Activated T-helper 9 cell treated with anti-CD3 and anti-CD28 coated beads, Interleukin-2, amount 50 U/mL, for 16 hours (primary cell): ENCODE measurements around the gene MICU2.

Experiments used
- DNase-seq: peaks from one replicate; pipeline ENCODE4 v3.0.0-alpha.2; 2020; ENCODE audit warnings: low read depth

MICU2 gene

DNA sequence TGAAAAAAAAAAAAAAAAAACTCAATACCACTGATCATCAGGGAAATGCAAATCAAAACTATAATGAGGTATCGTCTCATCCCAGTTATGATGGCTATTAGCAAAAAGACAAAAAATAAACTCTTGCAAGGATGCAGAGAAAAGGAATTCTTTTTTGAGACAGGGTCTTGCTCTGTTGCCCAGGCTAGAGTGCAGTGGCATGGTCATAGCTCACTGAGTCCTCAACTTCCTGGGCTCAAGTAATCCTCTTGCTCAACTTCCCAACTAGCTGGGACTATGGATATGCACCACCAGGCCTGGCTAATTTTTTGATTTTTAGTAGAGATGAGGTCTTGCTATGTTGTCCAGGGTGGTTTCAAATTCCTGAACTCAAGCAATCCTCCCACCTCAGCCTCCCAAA is 59.5 kb downstream of the MICU2 start:
- DNase-seq = no peak

DNA sequence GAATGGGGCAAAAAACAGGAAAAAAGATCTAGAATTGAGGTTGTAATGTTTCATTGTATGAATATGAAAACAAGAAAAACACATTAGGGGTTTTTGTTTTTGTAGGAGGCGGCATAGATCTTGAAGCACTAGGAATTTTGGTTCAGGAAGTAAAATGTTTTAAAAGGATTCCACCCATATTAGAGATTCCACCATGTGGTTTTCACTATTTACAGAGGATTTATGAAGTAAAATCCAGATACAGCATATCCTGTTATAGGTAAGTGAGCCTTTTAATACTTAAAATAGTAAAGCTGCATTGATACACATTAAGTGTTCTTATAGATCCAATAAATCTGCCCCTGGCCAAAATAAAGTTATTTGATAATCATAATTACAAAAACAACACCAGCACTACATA is 61.4 kb downstream of the MICU2 start:
- DNase-seq = no peak

DNA sequence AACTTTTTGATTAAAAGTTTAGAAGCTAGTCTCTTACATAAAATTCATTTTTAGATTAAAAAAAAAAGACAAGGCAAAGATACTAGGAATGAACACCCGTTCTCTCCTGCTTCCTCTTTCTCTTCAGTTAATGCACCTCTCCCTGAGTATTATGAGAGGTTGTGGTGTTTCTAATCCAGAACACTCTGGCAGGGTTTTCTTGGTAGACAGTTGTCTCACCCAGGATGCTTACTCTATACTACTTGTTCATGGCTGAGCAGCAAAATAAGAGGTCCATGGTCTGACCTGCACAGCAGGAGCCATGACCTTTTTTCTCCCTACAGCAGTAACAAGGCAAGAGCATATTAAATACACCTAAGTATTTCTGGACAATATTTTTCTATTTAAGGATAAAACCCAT is 62.0 kb downstream of the MICU2 start:
- no peak for DNase-seq

DNA sequence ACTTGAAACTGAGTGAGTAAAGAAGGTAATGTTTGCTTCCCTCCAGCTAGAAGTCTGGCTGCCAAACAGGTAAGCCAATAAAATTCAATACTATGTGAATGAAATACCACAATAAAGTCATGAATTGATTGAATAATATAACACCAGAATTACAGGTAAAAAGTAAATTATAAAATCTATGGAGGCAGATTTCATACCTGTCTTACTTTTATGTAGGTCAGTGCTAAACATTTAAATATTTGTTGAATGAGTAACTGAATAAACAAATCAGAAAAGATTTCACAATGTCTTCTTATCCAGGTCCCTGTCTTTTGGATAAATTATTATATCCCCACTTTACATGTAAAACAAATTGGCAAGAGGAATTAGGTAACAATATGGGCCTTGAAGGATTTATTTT is 62.7 kb downstream of the MICU2 start:
- DNase-seq = no peak

DNA sequence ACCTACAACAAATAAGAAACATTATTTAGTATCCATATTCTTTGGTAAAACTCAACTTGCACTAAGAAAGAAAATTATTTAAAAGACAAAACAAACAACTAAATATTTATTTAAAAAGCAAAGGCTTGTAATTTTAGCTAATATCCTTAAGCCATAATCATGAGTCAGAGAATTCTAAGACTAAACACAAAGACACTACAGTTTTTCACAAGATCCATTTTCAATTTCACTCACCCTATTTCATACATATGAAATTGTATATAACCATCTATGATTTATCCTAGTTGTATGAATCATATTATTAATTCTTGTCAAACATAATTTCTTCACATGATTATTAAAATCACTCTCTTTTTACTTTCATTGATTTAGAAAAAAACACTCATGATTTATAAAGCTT is 64.3 kb downstream of the MICU2 start:
- DNase-seq = no peak

DNA sequence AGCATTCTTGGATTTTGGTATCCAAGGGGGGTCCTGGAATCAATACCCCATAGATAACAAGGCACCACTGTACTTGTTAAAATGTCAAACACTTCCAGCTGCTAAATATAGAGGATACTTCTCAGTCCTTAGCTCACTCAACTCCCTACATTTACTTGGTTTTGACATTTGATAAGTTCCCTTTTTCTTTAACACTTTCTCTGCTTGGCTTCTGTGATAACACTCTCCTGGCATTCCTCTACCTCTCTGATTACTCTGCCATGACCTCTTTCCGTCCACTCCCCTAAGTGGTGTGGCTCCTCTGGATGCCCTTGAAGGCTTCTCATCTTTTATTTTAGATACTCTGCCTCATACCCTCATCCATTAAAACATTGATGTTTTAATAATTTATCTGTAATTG is 65.2 kb downstream of the MICU2 start:
- DNase-seq = no peak

DNA sequence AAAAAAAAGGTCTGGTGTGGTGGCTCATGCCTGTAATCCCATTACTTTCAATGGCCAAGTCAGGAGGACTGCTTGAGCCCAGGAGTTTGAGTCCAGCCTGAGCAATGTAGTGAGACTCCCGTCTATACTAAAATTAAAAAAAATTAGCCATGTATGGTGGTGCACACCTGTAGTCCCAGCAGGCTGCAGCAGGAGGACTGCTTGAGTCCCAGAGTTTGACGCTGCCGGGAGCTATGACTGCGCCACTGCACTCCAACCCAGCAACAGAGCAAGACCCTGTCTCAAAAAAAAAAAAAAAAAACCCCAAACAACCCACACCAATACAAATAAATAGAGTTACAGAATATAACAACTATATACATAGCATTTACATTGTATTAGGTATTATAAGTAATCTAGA is 65.7 kb downstream of the MICU2 start:
- no peak for DNase-seq

DNA sequence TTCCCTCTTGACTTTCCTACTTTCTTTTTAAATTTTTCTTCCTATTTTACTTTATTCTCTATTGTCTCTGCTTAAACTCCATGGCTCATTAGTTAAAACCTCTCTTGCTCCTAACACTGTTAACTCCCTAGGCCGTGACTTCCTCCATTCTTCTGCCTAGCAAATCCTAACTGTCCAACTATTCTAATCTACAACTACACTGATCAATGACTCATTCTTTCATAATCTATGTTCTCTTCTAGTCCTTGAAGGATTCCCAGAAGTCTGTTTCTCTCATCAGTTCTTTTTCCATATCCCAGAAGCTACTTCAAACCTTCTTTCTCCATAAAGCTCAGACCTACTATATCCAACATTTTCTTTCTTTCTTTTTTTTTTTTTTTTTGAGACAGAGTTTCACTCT is 66.9 kb downstream of the MICU2 start:
- DNase-seq = no peak

DNA sequence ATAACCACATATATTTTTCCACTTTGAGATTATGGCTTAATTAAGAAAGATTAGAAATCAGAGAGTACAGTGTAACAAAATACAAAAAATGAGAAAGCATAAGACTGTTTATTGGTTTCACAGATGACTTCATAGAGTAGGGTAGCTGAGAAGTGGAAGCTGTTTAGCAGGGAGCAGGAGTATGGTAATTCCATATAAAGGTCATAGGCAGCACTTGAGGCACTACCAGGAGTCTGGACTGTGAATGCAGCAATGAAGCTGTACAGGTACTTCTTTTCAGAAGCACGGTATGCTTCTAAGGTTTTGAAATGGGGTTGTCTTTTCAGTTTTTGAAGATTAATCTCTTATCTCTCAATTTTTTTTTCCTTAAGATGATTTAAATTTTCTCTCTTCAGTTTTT is 69.2 kb downstream of the MICU2 start:
- DNase-seq = no peak

DNA sequence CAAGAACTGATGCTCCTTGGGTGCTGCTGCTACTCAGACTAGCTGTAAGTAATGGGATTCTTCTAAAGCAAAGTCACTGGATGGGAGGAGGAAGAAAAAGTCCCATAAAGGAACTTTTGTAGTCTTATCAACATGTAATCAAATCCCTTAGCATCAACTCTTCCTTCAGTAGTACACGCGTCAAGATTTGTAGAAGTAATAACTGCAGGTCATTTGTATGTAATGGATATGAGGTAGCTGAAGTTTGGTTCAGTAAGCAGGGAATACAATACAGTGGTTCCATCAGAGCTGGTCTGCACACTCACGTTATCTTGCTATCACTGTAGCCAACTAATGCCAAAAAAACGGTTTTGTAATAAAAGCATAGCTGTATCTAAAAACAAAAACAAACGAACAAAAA is 72.5 kb downstream of the MICU2 start:
- DNase-seq = no peak

DNA sequence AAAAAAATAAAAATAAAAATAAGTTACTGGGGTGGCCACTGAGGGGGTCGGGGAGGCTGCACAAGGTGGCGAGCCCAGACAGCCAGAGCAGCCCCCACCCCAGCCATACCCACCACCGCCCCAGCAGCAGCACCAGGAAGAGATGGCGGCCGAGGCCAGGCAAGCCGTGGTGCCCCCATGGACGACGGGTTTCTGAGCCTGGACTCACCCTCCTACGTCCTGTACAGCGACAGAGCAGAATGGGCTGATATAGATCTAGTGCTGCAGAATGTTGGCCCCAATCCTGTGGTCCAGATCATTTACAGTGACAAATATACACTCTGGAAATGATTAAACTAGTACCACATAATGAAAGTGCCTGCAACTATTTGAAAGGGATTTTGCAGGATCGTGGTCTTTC is 73.3 kb downstream of the MICU2 start:
- no peak for DNase-seq

DNA sequence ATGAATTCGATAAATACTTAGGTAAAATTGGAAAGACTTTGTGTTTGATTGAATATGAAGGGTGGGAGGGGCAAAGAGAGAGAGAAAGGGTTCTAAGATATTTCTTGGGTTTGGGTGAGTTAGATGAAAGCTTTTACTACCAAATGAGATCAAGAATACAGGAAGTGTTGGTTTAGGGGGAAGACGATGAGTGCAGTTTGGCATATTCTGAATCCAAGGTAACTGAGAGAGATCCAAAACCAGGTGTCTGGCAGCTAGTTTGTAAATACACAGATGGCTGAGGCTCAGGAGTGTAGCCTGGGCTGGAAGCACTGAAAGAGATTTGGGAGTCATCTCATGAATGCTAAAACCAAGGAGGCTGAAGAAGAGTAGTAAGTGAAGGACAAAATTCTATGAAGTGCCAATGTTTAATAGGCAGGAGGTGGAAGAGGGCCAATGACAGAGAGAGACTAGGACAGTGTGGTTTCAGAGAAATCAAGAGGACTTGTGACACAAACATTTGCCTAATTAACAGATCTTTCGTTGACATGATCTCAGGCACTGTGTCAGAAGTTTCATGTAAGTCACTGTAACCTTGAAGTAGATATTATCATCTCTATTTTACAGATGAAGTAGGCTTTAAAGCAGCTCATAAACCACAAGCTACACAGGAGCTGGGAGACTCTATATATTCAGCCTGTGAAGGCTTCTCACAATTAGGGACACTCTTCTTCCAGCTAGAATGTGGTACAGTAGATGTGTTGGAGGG is 74.7 kb downstream of the MICU2 start:
- DNase-seq = no peak

DNA sequence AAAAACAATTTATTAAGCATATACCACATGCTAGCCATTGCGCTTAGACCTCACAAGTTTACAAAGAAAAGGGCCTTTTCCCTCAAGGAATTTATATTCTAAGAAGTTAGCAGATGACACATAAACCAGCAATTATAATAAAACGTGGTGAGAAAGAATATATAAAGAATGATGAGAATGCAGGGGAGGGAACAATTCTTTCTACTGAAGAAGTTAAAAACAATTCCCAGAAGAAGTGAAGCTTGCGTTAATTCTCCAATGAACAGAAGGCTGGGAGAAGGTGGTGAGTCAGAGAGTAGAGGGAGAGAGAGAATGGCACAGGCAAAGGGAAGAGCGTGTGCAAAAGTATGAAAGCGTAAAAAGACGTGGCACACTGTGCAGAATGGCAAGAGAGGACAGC is 75.4 kb downstream of the MICU2 start:
- DNase-seq = no peak

DNA sequence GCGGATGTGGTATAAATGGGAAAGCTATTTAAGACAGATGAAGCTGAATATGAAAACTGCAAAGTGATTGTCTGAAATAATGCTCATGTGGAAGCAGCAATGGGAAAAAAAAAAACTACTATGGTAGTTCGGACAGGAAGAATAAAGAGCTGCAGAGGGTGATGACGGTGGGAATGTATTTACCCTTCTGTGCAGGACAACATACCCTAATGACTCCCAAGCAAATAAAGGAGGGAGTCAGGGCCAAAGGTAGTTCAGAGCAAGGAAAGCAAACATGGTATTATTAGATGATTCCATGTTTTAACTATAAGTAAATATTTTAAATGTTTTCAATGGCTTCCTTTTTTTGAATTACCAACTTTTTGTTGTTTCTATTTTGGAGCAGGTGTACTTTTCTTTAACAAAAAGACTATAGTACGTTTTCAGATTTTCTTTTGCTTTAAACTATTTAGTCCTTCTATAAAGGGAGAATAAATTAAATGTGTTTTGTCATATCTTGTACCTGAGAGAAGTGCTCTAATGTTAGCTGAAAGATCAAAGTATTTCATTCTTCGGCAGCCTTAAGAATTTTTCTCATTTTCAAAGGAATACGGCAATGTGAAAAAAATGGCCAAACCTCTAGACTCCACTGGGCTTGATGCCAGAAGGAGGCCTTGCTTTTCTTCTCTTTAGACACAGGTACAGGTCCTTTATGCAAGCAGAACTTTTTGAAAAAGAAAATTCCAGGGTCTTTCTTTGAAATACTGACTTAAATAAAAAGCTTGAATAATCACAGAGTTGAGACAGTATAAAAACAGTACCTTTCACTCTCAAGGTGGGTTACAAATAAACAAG is 77.0 kb downstream of the MICU2 start:
- DNase-seq = no peak

DNA sequence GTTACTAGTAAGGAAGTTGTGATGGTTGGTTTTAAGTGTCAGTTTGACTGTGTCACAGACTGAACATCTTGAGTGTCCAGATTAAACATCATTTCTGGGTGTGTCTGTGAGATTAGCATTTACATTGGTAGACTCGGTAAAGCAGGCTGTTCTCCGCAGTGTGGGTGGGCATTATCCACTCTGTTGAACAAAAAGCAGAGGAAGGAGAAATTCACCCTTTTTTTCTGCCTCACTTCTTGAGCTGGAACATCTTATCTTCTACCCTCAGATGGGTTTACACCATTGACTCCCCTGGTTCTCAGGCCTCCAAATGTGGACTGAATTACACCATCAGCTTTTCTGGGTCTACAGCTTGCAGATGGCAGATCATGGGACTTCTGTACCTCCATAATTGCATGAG is 81.1 kb downstream of the MICU2 start:
- DNase-seq = no peak

DNA sequence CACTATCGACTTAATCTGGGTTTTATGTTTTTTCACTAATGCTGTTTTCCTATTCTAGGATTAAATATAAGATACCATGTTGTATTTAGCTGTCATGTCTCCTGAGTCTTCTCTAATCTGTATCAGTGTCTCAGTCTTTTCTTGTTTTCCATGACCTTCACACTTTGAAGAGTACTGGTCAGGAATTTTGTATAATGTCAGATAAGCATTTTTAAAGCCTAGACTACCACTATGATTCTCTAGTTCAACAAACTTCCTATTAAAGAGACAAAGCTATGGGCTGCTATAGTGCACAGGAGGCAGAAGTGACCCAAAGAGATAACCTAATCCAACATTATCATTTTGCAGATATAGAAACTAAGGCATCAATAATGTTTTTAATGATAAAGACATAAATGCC is 81.8 kb downstream of the MICU2 start:
- DNase-seq = no peak

DNA sequence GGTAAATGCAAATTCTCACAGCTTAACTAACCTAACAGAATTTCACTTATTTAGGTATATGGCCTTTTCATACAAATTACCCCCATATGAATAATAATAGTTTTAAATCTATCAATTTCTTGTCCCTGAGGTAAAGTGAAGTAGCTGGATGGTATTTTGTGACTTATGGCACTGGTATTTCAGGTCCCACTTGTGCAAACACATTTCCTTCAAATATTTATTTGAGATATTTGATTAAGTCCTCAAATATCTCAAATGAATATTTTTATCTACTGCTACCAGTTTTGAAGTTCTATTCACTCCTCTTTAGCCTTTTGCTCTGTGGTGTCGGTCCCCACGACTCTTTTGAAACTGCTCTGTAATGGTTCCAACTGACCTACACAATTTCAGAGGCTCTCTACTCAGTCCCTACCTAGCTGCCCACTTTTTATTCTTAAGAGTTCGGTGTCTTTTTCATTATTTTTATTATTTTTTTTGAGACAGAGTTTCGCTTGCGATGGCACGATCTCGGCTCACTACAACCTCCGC is 85.3 kb downstream of the MICU2 start:
- no peak for DNase-seq

DNA sequence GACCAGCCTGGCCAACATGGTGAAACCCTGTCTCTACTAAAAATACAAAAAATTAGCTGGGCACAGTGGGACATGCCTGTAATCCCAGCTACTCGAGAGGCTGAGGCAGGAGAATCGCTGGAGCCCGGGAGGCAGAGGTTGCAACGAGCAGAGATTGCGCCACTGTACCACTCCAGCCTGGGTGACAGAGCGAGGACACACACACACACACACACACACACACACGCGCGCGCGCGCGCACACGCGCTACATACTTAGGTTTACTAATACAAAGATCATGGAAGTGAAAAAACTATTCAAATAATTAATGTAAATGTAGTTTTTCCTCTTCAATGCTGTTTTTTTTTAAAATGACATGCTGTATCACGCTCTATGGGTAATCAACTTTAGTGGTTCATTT is 86.4 kb downstream of the MICU2 start:
- DNase-seq = no peak

DNA sequence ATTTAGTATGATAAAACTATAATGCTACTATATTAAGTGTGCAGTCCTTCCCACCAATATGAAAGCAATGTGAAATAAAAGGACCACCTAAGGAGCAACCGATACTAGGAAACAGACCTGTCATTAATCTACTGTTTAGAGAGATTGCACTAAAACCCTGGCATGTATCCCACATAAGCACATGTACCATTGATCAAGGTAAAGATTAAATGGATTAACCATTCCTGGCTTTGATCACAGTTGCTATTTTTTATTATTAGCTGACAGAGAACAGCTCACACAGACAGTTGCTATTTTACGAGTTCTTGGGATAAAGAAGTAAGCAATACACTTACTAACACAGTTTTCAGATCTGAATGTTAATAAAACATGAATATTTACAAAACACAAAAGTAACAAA is 87.2 kb downstream of the MICU2 start:
- no peak for DNase-seq

DNA sequence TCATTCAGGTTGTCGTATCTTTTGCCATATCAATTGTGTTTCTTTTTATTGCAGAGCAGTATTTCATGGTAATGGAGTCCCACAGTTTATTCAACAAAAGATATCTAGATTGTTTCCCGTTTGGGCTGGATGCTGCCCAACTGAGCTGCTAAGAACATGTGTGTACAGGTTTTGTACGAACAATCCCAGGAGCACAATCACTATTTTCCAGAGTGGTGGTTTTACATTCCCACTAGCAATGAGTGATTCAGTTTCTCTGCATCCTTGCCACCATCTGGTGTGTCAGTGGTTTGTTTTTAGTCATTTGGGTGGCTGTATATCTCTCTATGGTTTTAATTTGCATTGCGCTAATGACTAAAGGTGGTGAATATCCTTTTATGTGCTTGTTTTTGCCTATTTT is 92.1 kb downstream of the MICU2 start:
- no peak for DNase-seq

DNA sequence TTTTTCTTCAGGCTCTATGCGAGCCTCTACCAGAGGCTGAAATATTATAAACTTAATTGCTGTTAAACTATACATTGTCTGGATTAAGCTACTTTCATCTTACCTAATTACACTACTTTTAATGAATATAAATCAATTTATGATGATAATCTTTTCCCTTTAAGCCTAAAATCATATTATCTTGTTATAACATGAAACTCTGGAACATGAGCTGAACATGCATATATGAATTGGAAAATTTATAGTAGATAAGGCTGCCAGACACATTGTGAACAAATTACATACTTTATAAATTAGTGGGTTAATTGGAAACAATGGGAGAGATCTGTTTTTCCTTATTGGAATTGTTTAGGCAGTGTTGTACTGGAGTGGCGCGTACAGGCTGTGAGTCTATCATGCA is 99.6 kb downstream of the MICU2 start:
- DNase-seq = no peak

DNA sequence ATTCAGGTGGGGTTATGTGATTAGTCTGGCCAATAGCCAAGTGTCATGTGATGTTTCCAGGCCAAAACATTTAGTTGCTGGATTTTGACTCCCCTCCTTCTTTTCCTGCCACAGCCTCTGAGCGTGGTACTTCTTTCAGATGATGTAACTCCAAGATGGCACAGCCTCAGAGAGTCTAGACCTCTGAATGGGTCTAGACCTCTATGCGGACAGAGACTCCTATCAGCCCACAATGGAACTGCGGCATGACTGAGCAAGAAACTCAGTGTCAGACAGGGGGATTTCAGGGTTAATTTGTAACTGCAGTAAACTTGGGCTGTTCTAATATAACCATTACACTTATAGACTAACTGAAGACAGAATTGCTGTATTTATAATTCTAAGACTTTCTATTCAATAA is 102.3 kb downstream of the MICU2 start:
- DNase-seq = no peak

DNA sequence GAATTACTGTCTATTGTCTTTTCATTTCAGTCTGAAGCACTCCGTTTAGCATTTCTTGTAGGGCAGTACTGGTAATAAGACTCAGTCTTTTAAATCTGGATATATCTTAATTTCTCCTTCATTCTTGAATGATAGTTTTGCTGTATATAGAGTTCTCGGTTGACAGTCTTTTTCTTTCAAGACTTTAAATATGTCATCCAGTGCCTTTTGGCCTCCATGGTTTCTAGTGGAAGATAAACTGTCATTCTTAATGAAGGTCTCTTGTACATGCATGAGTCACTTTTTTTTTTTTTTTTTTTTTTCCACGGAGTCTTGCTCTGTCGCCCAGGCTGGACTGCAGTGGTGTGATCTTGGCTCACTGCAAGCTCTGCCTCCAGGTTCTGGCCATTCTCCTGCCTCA is 117.6 kb downstream of the MICU2 start:
- DNase-seq = no peak

DNA sequence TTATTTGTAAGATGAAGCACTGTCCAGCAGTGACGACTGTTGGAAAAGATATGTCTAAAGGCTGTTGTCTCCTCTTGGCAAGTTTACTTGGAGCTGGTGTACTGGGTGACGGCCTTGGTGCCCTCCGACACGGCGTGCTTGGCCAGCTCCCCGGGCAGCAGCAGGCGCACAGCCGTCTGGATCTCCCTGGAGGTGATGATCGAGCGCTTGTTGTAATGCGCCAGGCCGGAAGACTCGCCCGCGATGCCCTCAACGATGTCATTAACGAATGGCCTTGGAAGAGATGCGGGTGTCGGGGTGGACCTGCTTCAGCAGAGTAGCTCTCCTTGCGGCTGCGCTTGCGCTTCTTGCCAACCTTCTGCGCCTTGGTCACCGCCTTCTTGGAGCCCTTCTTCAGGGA is 120.2 kb downstream of the MICU2 start:
- DNase-seq = no peak
